ENCODE data around the gene NPL.

- no peak for TF ChIP-seq CTCF (IDR thresholded peaks at IDR 0.05)
- TF ChIP-seq POLR2A (IDR thresholded peaks at IDR 0.05; ENCODE audit: low read depth), result no peak
- no peak for TF ChIP-seq POLR2AphosphoS5 (IDR thresholded peaks at IDR 0.05)
Observed at GRCh38 chr1:182863940-182864339, 74.4 kb downstream of the NPL start.
